Gastrocnemius medialis (tissue), 4 donors: ENCODE data around the gene ASPM. TPM values are rescaled to one million over a fixed set of nuclear protein-coding genes. Genes with fewer than 3 reads are reported as not detected.
"Not testable (repeated sequence)": the region's sequence is repeated elsewhere in the genome, so short reads cannot be mapped to it uniquely, and the experiment has no call there.

Experiments used
- ATAC-seq, 2 donors: fragments of 150-250 bp; one replicate each; pipeline ENCODE4 v1.9.1; 2016
- DNase-seq, 2 donors: peaks; one replicate each; pipeline ENCODE4 v3.0.0-alpha.2; 2019
- H3K27ac ChIP-seq, 4 donors: fragments of 200-600 bp; sonication (generic); 1 replicate in 1 of 4; 2 replicates in 3 of 4; pipeline ENCODE4 v1.5.1; 2016 to 2018; ENCODE audit warnings: mild to moderate bottlenecking in 2 of 4, moderate library complexity in 1 of 4
- H3K27me3 ChIP-seq, 3 donors: fragments of 200-600 bp; sonication (generic) in 2 of 3; 1 replicate in 1 of 3; 2 replicates in 2 of 3; pipeline versions ENCODE4 v1.5.1 to v1.6.0; 2016 to 2019; ENCODE audit warnings: mild to moderate bottlenecking in 1 of 3, moderate library complexity in 1 of 3
- H3K36me3 ChIP-seq, 2 donors: fragments of 200-600 bp; sonication (generic) in 1 of 2; one replicate each; pipeline ENCODE4 v1.5.1; 2017 to 2018
- H3K4me1 ChIP-seq, 2 donors: fragments of 200-600 bp; sonication (generic) in 1 of 2; one replicate each; pipeline ENCODE4 v1.5.1; 2016 to 2017; ENCODE audit warnings: mild to moderate bottlenecking in 2 of 2
- H3K4me3 ChIP-seq, 4 donors: fragments of 200-600 bp; sonication (generic) in 3 of 4; 1 replicate in 1 of 4; 2 replicates in 3 of 4; pipeline ENCODE4 v1.5.1; 2016 to 2019; ENCODE audit warnings: mild to moderate bottlenecking in 2 of 4
- H3K9me3 ChIP-seq, 3 donors: fragments of 200-600 bp; sonication (generic) in 2 of 3; 1 replicate in 1 of 3; 2 replicates in 2 of 3; pipeline ENCODE4 v1.5.1; 2016 to 2019
- POLR2A ChIP-seq, 2 donors: fragments of 450-650 bp; IDR thresholded peaks; one replicate each; pipeline ENCODE4 v1.6.1; 2017; ENCODE audit warnings: antibody characterized with exemption in 2 of 2, mild to moderate bottlenecking in 2 of 2, moderate library complexity in 2 of 2
- in situ Hi-C, 4 donors: fragments of 200-750 bp; cut with MboI; loops; one replicate each; pipeline versions ENCODE4 v1.15.0 to v1.8.0; 2017; ENCODE audit warnings: low sequenced_read_pairs in 4 of 4
- intact Hi-C: fragments of 100-400 bp; cut with DNase I; formaldehyde crosslinking; loops from one replicate; pipeline ENCODE4 v1.15.1; 2023; ENCODE audit warnings: low total_unique reads
- total RNA-seq, 4 donors: library from RNA; depleted of rRNA; stranded (reverse); fragments of >200 nt; gene quantifications; one replicate each; pipeline versions ENCODE4 v1.1.0 to v1.2.3, GENCODE V29; 2016
- TF ChIP-seq, protein P1 (sequence below), 5 experiments: fragments of 450-650 bp in 3 of 5; fragments of 200-600 bp in 2 of 5; sonication (generic) in 2 of 5; IDR thresholded peaks in 4 of 5; conservative IDR thresholded peaks in 1 of 5; 1 replicate in 4 of 5; 2 replicates in 1 of 5; pipeline ENCODE4 v1.5.1; 2016 to 2019; ENCODE audit warnings: antibody characterized with exemption in 5 of 5, mild to moderate bottlenecking in 3 of 5, moderate library complexity in 3 of 5

The ASPM gene
- total RNA-seq, 4 donors from 2014 or later: 0.05 to 0.52 (median 0.26) TPM

DNA sequence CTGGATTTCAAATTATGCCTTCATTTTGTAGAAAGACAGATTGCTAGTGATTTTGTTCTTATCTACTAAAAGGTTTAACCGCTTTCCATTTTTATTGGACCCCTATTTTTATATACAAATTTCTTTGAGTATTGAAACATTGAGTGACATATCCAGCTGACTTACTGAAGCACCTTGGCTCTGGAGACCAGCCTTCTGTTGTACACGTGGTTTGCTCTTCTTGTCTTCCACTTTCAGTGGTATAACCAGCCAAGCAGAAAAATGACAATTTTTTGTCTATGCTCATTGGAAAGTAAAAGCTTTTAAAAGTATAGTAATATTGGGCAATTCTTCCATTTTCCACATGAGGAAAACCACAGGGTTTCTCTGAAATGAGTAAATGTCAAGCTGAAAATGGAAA is 83.8 kb downstream of the ASPM start:
- Histone ChIP-seq H3K9me3 (no peaks in the 10 kb centered on the region), H3K36me3 (no peaks in the 10 kb centered on the region), H3K27me3 (no peaks in the 10 kb centered on the region), H3K4me3 (no peak overlapping the region), H3K4me1 (no peaks in the 10 kb centered on the region), H3K27ac (no peak overlapping the region)
- intact Hi-C loops (no loop called here), in situ Hi-C loops (no loop called here)
- no peak for TF ChIP-seq POLR2A (IDR thresholded peaks at IDR 0.05)
- ATAC-seq (no peak), DNase-seq (no peak)

DNA sequence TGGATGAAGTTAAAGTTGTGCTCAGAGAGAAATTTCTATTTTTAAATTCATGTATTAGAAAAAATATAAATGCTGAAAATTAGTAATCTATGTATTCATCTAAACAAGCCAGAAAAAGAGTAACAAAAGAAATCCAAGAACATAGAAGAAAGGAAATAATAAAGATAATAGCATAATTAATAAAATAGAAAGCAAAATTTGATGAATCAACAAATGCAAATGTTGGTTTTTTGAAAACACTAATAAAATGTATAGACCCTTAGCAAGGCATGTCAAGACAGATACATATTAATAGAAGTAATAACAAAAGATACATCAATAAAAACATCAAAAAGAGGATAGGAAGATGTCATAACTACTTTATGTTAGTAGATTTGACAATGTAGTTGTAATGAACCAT is 97.4 kb downstream of the ASPM start:
- intact Hi-C loops (no loop called here), in situ Hi-C loops (no loop called here)
- no peaks in the 10 kb centered on the region for H3K9me3 ChIP-seq
- ATAC-seq (no peak), DNase-seq (no peak)
- H3K4me1 ChIP-seq: no peaks in the 10 kb centered on the region
- H3K36me3 ChIP-seq: no peaks in the 10 kb centered on the region
- no peaks in the 10 kb centered on the region for H3K27me3 ChIP-seq
- no peak for TF ChIP-seq POLR2A (IDR thresholded peaks at IDR 0.05)
- TF ChIP-seq, protein P1, sequence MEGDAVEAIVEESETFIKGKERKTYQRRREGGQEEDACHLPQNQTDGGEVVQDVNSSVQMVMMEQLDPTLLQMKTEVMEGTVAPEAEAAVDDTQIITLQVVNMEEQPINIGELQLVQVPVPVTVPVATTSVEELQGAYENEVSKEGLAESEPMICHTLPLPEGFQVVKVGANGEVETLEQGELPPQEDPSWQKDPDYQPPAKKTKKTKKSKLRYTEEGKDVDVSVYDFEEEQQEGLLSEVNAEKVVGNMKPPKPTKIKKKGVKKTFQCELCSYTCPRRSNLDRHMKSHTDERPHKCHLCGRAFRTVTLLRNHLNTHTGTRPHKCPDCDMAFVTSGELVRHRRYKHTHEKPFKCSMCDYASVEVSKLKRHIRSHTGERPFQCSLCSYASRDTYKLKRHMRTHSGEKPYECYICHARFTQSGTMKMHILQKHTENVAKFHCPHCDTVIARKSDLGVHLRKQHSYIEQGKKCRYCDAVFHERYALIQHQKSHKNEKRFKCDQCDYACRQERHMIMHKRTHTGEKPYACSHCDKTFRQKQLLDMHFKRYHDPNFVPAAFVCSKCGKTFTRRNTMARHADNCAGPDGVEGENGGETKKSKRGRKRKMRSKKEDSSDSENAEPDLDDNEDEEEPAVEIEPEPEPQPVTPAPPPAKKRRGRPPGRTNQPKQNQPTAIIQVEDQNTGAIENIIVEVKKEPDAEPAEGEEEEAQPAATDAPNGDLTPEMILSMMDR (IDR thresholded peaks at IDR 0.05 in 4 of 5, conservative IDR thresholded peaks at IDR 0.05 in 1 of 5): no peak
- no peak overlapping the region for H3K4me3 ChIP-seq
- no peak overlapping the region for H3K27ac ChIP-seq

DNA sequence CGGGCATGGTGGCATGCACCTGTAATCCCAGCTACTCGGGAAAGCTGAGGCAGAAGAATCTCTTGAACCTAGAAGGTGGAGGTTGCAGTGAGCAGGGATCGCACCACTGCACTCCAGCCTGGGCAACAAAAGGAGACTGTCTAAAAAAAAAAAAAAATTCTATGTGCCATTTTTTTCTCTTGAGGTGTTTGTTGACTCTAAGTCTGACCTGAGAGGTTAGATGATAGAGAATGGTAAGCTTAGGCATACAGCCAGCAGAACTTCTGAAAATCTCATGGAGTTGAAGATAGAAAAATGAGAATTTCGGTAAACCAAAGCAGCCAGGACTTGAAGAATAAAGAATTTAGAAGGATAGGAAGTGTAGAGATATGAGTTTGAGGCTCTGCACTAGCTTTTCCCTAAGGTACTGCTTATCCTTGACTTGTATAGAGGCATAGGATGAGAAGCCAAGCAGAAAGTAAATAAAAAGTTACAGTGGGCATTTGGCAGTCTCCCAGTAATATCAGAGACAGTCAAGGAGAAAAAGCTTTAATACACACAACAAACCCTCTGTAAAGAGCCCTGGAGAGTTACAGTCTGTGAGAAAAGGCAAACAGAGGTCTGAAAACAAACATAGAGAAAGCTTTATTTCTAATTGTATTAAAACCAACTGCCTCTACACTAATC is 103.7 kb downstream of the ASPM start:
- in situ Hi-C loops: no loop called here
- no peaks in the 10 kb centered on the region for H3K36me3 ChIP-seq

DNA sequence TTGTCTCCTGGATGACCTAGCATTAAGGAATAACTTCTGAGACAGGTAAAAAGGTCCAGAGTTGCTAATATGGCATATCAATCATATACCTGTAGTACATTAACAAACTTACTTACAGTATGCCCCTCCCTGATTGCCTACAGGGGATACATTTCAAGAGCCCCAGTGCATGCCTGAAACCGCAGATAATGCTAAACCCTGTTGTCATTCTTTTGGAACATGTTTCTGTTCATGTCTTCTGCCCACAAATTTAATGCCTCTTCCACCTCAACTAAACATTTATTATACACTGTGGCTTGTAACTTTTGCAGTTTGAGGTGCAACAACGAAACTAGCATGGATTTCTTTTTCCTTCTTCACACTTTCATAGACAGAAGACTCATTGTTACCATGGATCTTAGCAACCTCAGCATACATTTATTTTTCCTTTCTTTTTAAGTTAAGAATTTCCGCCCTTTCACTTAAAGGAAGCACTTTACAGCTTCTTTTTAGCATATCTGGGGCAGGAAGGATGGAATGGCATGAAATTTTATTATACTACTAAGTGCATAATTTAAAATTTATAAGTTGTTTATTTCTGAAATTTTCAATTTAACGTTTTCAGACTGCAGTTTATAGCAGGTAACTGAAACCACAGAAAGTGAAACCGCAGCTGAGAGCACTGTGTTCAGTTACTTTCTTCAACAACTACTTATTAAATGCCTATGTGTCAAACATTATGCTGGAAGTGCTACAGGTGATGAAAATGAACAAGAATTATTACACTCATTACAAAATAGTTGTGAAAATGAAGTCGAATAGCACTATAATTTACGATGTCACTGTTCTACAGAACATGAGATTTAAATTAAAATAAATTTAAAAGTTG is 104.7 kb downstream of the ASPM start:
- Histone ChIP-seq H3K4me1 (no peaks in the 10 kb centered on the region), H3K4me3 (no peak overlapping the region), H3K36me3 (no peaks in the 10 kb centered on the region), H3K9me3 (no peaks in the 10 kb centered on the region), H3K27ac (no peak overlapping the region), H3K27me3 (no peaks in the 10 kb centered on the region)
- intact Hi-C loops (no loop called here), in situ Hi-C loops (no loop called here)
- DNase-seq: no peak
- TF ChIP-seq POLR2A (IDR thresholded peaks at IDR 0.05): no peak
- TF ChIP-seq, protein P1 (IDR thresholded peaks at IDR 0.05 in 4 of 5, conservative IDR thresholded peaks at IDR 0.05 in 1 of 5): no peak
- no peak for ATAC-seq

More for the DNA sequence above, 103.7 kb downstream of the ASPM start:
- Histone ChIP-seq H3K4me1 (no peaks in the 10 kb centered on the region), H3K9me3 (no peaks in the 10 kb centered on the region), H3K27ac (no peak overlapping the region), H3K27me3 (no peaks in the 10 kb centered on the region), H3K4me3 (no peak overlapping the region)
- DNase-seq (no peak), ATAC-seq (no peak)
- intact Hi-C loops: no loop called here
- no peak for TF ChIP-seq POLR2A (IDR thresholded peaks at IDR 0.05)
- TF ChIP-seq, protein P1 (IDR thresholded peaks at IDR 0.05 in 4 of 5, conservative IDR thresholded peaks at IDR 0.05 in 1 of 5): no peak

DNA sequence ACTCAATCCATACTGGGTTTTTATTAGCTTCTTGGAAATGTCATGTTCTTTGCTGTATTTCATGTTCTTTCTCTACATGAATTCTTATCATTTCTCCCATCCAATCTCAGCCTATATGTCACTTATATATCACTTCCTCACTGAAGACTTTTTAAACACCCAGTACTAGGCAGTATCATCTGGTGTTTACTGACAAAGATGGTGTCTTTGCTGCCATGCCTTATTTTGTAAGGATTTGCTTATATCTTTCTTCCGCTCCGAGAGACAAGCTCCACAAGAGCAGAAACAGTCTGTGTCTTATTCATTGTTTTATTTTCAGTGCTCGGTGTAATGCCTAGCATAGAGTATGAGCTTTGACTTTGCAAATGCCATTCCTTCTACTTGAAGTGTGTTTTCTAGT is 109.6 kb downstream of the ASPM start:
- TF ChIP-seq, protein P1 (IDR thresholded peaks at IDR 0.05 in 4 of 5, conservative IDR thresholded peaks at IDR 0.05 in 1 of 5): no peak
- no peak for TF ChIP-seq POLR2A (IDR thresholded peaks at IDR 0.05)
- no peak for ATAC-seq
- Histone ChIP-seq H3K27me3 (no peaks in the 10 kb centered on the region), H3K9me3 (no peaks in the 10 kb centered on the region), H3K27ac (no peak overlapping the region), H3K4me3 (no peak overlapping the region), H3K36me3 (no peaks in the 10 kb centered on the region), H3K4me1 (no peaks in the 10 kb centered on the region)
- intact Hi-C loops: no loop called here
- in situ Hi-C loops: no loop called here
- DNase-seq: no peak

DNA sequence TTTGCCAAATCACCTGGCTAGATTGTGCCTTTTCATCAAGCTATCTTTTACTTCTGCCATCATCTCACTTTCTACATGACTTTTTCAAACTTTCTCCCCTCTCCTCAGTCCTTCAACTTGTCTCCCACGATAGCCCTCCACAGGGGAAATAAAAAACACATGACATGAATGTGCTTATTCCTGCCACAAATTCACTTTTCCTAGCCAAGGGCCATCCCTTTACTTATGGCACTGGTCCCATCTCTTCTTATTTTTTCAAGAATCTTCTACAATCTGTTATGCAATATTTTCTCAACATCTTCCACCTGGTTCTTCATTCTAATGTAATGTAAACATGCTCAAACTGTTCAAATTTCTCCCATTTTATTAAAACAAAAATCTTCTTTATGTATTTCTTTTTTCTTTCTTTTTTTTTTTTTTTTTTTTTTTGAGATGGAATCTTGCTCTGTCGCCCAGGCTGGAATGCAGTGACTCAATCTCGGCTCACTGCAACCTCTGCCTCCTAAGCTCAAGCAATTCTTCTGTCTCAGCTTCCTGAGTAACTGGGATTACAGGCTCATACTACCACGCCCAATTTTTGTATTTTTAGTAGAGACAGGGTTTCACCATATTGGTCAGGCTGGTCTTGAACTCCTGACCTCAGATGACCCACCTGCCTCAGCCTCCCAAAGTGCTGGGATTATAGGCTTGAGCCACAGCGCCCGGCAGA is 111.7 kb downstream of the ASPM start:
- intact Hi-C loops, in situ Hi-C loops: not testable (repeated sequence)

More for the DNA sequence above, 111.7 kb downstream of the ASPM start:
- H3K4me1 ChIP-seq, H3K27me3 ChIP-seq, DNase-seq, H3K36me3 ChIP-seq, H3K27ac ChIP-seq, H3K4me3 ChIP-seq, ATAC-seq, H3K9me3 ChIP-seq: not testable (repeated sequence)
